ENCODE data around the gene SLC1A1.

DNA sequence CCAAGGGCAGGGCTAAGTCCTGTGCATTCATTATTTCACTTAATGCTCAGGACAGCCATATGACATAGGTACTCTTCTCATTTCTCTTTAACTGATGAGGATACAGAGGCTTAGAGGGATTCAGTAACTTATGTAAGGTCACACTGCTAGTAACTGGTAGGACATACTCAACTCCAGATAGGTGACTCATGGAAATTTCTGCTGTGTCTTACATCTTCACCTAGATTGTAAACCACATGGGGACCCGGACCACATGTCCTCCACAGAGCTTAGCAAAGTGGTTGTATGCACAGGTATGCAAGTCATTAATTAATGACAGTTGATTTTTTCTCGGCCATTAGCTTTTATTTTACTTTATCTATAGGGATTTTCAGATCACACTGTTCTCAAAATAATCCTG, 29.3 kb downstream of the SLC1A1 start:
- TF ChIP-seq, protein P1, sequence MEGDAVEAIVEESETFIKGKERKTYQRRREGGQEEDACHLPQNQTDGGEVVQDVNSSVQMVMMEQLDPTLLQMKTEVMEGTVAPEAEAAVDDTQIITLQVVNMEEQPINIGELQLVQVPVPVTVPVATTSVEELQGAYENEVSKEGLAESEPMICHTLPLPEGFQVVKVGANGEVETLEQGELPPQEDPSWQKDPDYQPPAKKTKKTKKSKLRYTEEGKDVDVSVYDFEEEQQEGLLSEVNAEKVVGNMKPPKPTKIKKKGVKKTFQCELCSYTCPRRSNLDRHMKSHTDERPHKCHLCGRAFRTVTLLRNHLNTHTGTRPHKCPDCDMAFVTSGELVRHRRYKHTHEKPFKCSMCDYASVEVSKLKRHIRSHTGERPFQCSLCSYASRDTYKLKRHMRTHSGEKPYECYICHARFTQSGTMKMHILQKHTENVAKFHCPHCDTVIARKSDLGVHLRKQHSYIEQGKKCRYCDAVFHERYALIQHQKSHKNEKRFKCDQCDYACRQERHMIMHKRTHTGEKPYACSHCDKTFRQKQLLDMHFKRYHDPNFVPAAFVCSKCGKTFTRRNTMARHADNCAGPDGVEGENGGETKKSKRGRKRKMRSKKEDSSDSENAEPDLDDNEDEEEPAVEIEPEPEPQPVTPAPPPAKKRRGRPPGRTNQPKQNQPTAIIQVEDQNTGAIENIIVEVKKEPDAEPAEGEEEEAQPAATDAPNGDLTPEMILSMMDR (IDR thresholded peaks at IDR 0.05) = no peak
- TF ChIP-seq POLR2A (IDR thresholded peaks at IDR 0.05) = no peak

All from sigmoid colon (tissue), 3 donors.